ENCODE data around the gene CASK.
"Not testable (repeated sequence)": the region's sequence is repeated elsewhere in the genome, so short reads cannot be mapped to it uniquely, and the experiment has no call there.

Gene CASK

GRCh38 chrX:41514179-41514578 lies 409.2 kb downstream of the CASK start:
- no peak for FAIRE-seq
- DNase-seq (ENCODE audit: insufficient read length, low spot score) = no peak
- TF ChIP-seq, protein P1, sequence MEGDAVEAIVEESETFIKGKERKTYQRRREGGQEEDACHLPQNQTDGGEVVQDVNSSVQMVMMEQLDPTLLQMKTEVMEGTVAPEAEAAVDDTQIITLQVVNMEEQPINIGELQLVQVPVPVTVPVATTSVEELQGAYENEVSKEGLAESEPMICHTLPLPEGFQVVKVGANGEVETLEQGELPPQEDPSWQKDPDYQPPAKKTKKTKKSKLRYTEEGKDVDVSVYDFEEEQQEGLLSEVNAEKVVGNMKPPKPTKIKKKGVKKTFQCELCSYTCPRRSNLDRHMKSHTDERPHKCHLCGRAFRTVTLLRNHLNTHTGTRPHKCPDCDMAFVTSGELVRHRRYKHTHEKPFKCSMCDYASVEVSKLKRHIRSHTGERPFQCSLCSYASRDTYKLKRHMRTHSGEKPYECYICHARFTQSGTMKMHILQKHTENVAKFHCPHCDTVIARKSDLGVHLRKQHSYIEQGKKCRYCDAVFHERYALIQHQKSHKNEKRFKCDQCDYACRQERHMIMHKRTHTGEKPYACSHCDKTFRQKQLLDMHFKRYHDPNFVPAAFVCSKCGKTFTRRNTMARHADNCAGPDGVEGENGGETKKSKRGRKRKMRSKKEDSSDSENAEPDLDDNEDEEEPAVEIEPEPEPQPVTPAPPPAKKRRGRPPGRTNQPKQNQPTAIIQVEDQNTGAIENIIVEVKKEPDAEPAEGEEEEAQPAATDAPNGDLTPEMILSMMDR (IDR thresholded peaks at IDR 0.05; ENCODE audit: insufficient read depth, missing control alignments) = no peak

DNA sequence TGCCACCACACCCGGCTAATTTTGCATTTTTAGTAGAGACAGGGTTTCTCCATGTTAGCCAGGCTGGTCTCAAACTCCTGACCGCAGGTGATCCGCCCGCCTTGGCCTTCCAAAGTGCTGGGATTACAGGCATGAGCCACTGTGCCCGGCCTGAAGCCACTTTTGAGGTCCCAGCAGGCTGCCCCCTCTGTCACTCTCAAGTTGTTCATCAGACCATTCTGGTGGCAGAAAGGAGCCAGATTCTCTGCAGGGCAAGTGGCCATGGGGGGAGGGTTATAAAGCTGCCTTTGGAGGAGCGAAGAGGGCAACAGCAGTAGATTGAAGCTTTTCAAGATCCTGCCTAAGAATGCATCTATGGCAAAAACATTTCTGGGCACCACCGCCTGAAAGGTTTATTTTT lies 410.5 kb downstream of the CASK start:
- FAIRE-seq; DNase-seq (ENCODE audit: insufficient read length, low spot score): not testable (repeated sequence)

- TF ChIP-seq, protein P1 (IDR thresholded peaks at IDR 0.05; ENCODE audit: insufficient read depth, missing control alignments) = no peak
- no peak for FAIRE-seq
These were observed 411.0 kb downstream of the CASK start for GRCh38 chrX:41512394-41512793.

GRCh38 chrX:41507919-41508318 lies 415.4 kb downstream of the CASK start:
- DNase-seq (ENCODE audit: insufficient read length, low spot score) = no peak
- FAIRE-seq = no peak
- TF ChIP-seq, protein P1 (IDR thresholded peaks at IDR 0.05; ENCODE audit: insufficient read depth, missing control alignments) = no peak

More at GRCh38 chrX:41512394-41512793, 411.0 kb downstream of the CASK start:
- no peak for DNase-seq (ENCODE audit: insufficient read length, low spot score)

DNA sequence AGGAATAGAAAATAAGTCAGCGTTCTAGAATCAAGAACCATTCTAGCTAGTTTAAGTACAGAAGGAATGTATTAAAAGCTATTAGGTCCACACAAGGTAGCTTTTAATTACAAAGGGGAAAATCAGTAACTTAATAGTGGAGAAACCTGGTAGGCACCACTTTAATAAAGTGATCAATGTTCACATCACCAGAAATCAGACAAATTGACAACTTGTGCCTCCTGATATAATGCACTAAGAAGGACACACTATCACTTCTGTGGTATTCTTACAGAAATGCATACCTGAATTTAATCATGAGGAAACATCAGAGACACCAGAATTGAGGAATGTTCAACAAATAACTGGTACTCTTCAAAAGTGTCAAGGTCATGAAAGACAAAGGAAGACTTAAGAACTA lies 421.4 kb downstream of the CASK start:
- TF ChIP-seq, protein P1 (IDR thresholded peaks at IDR 0.05; ENCODE audit: insufficient read depth, missing control alignments) = no peak
- DNase-seq (ENCODE audit: insufficient read length, low spot score) (no peak), FAIRE-seq (no peak)

DNA sequence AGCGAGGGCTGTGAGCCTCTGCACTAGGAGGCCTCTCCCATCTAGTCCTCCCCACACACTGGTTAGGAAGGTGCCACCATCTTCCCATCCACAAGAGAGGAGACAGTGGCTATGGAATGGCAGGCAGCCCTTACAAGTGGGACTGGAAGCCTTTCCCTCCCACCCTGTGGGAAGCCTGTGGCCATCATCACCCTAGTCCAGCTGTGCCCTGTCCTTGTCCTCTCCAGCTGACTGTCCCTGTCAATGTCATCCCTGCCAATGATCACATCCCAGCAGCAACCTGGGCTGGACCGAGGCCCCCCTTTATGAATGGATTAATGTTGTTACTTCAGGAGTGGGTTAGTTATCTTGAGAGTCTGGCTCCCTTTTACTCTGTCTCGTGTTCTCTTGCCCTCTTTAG lies 423.4 kb downstream of the CASK start:
- FAIRE-seq (no peak), DNase-seq (ENCODE audit: insufficient read length, low spot score) (no peak)
- TF ChIP-seq, protein P1 (IDR thresholded peaks at IDR 0.05; ENCODE audit: insufficient read depth, missing control alignments) = no peak

GRCh38 chrX:41499195-41499594 lies 424.2 kb downstream of the CASK start:
- no peak for FAIRE-seq
- no peak for DNase-seq (ENCODE audit: insufficient read length, low spot score)
- TF ChIP-seq, protein P1 (IDR thresholded peaks at IDR 0.05; ENCODE audit: insufficient read depth, missing control alignments) = no peak
